KMS-11 (cell line): ENCODE measurements around the gene RGS10.
A peak's percentile ranks its signal among the peaks of the same experiment; 100 is the strongest.

Experiments used
- H2AFZ ChIP-seq: fragments of 200-600 bp; sonication (generic); 2 replicates; pipeline ENCODE4 v1.6.1; 2016; ENCODE audit warnings: antibody characterized with exemption, mixed run types, low read depth
- H3K27ac ChIP-seq: fragments of 200-600 bp; sonication (generic); 2 replicates; pipeline ENCODE4 v1.6.1; 2016; ENCODE audit warnings: mild to moderate bottlenecking, mixed run types
- H3K27me3 ChIP-seq: fragments of 200-600 bp; sonication (generic); 2 replicates; pipeline ENCODE4 v1.6.1; 2017; ENCODE audit warnings: mild to moderate bottlenecking, low read depth, mixed run types, moderate library complexity; ENCODE audit not compliant: insufficient read depth
- H3K36me3 ChIP-seq: fragments of 200-600 bp; sonication (generic); 2 replicates; pipeline ENCODE4 v1.6.1; 2017; ENCODE audit warnings: mild to moderate bottlenecking, mixed run types; ENCODE audit not compliant: insufficient read depth
- H3K4me1 ChIP-seq: fragments of 200-600 bp; sonication (generic); 2 replicates; pipeline ENCODE4 v1.6.1; 2016; ENCODE audit warnings: mild to moderate bottlenecking, low read depth, mixed run types; ENCODE audit not compliant: poor library complexity, severe bottlenecking
- H3K4me2 ChIP-seq: fragments of 200-600 bp; sonication (generic); 2 replicates; pipeline ENCODE4 v1.7.0; 2016; ENCODE audit warnings: mild to moderate bottlenecking, mixed run types
- H3K4me3 ChIP-seq: fragments of 200-600 bp; sonication (generic); IDR thresholded peaks from 2 replicates; pipeline ENCODE4 v1.6.1; 2017; ENCODE audit warnings: low read depth, low read length, mixed read lengths; ENCODE audit not compliant: insufficient read depth
- H3K79me2 ChIP-seq: fragments of 200-600 bp; sonication (generic); 2 replicates; pipeline ENCODE4 v1.6.1; 2016; ENCODE audit warnings: low read depth, mixed run types; ENCODE audit not compliant: insufficient read depth
- H3K9ac ChIP-seq: fragments of 200-600 bp; sonication (generic); 2 replicates; pipeline ENCODE4 v1.6.1; 2016; ENCODE audit warnings: mild to moderate bottlenecking, mixed run types
- H4K20me1 ChIP-seq: fragments of 200-600 bp; sonication (generic); 2 replicates; pipeline ENCODE4 v1.6.1; 2016; ENCODE audit warnings: mild to moderate bottlenecking, mixed run types; ENCODE audit not compliant: insufficient read depth
- TF ChIP-seq, protein P1 (sequence below): fragments of 200-600 bp; sonication (generic); conservative IDR thresholded peaks from 2 replicates; pipeline ENCODE4 v1.6.1; 2017; ENCODE audit warnings: low read depth, mild to moderate bottlenecking, antibody characterized with exemption, low read length, moderate library complexity, mixed read lengths

Gene RGS10

GRCh38 chr10:119494236-119495020 lies 48.1 kb downstream of the RGS10 start:
- H3K36me3 ChIP-seq: no peaks in the 10 kb centered on the region
- TF ChIP-seq, protein P1, sequence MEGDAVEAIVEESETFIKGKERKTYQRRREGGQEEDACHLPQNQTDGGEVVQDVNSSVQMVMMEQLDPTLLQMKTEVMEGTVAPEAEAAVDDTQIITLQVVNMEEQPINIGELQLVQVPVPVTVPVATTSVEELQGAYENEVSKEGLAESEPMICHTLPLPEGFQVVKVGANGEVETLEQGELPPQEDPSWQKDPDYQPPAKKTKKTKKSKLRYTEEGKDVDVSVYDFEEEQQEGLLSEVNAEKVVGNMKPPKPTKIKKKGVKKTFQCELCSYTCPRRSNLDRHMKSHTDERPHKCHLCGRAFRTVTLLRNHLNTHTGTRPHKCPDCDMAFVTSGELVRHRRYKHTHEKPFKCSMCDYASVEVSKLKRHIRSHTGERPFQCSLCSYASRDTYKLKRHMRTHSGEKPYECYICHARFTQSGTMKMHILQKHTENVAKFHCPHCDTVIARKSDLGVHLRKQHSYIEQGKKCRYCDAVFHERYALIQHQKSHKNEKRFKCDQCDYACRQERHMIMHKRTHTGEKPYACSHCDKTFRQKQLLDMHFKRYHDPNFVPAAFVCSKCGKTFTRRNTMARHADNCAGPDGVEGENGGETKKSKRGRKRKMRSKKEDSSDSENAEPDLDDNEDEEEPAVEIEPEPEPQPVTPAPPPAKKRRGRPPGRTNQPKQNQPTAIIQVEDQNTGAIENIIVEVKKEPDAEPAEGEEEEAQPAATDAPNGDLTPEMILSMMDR: no peak
- H2AFZ ChIP-seq: no peak overlapping the region
- H3K4me3 ChIP-seq: no peak overlapping the region
- H3K27me3 ChIP-seq: no peaks in the 10 kb centered on the region
- H3K4me2 ChIP-seq: no peak overlapping the region
- no peaks in the 10 kb centered on the region for H3K79me2 ChIP-seq
- no peak overlapping the region for H3K9ac ChIP-seq
- H4K20me1 ChIP-seq: no peaks in the 10 kb centered on the region
- H3K27ac ChIP-seq: no peak overlapping the region
- peaks cover 5% of the 10 kb centered on the region for H3K4me1 ChIP-seq

GRCh38 chr10:119493155-119493554 lies 49.4 kb downstream of the RGS10 start:
- Histone ChIP-seq H3K79me2 (no peaks in the 10 kb centered on the region), H3K27ac (no peak overlapping the region), H4K20me1 (no peaks in the 10 kb centered on the region), H3K36me3 (no peaks in the 10 kb centered on the region), H3K27me3 (no peaks in the 10 kb centered on the region), H3K4me2 (no peak overlapping the region), H2AFZ (no peak overlapping the region), H3K9ac (no peak overlapping the region), H3K4me3 (no peak overlapping the region), H3K4me1 (peaks cover 12% of the 10 kb centered on the region)
- TF ChIP-seq, protein P1: no peak

- H3K27ac ChIP-seq: no peak overlapping the region
- H3K9ac ChIP-seq: no peak overlapping the region
Measured at GRCh38 chr10:119491966-119492757, 50.4 kb downstream of the RGS10 start.

GRCh38 chr10:119489991-119490326 lies 52.6 kb downstream of the RGS10 start:
- peak overlapping the region; percentile 34; the same call in 1 of the 2 replicates for H3K9ac ChIP-seq
- peak overlapping the region; percentile 74 for H2AFZ ChIP-seq
- H3K4me2 ChIP-seq: peak overlapping the region; percentile 60; the same call in 1 of the 2 replicates
- H3K27me3 ChIP-seq: no peaks in the 10 kb centered on the region
- H3K4me1 ChIP-seq: peaks cover 12% of the 10 kb centered on the region
- TF ChIP-seq, protein P1: 0 out of 2 replicates have a peak, but pooled peaks have one; percentile 24
- H4K20me1 ChIP-seq: no peaks in the 10 kb centered on the region
- no peak overlapping the region for H3K27ac ChIP-seq
- no peaks in the 10 kb centered on the region for H3K79me2 ChIP-seq
- no peaks in the 10 kb centered on the region for H3K36me3 ChIP-seq
- H3K4me3 ChIP-seq: no peak overlapping the region

More at GRCh38 chr10:119491966-119492757, 50.4 kb downstream of the RGS10 start:
- Histone ChIP-seq H2AFZ (no peak overlapping the region), H3K36me3 (no peaks in the 10 kb centered on the region), H3K4me3 (no peak overlapping the region), H3K79me2 (no peaks in the 10 kb centered on the region), H3K27me3 (no peaks in the 10 kb centered on the region), H4K20me1 (no peaks in the 10 kb centered on the region), H3K4me1 (peaks cover 12% of the 10 kb centered on the region), H3K4me2 (no peak overlapping the region)
- TF ChIP-seq, protein P1: no peak
